ENCODE measurements around the gene MACROD2.
"Not testable (repeated sequence)": the region's sequence is repeated elsewhere in the genome, so short reads cannot be mapped to it uniquely, and the experiment has no call there.

The MACROD2 gene

DNA sequence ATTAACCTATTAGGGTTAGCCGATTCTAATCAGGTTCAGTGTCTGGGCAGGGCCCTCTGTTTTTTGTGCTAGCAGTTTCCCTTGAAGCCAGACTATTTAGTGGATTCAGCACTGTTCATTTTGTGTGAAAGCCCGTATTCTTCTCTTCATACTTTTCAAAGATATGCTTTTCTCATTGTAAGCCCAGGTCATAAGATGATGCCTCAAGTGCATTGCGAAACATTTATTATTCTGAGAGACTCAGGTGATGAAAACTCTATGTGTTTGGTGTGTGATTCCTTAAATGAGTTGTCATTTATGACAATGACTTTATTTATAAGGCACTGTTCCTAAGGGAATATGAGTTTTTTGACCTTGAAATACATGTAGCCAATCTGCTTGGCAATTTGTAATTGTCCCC lies 1193.1 kb downstream of the MACROD2 start:
- DNase-seq (ENCODE audit: low read depth): no peak
- TF ChIP-seq, protein P1, sequence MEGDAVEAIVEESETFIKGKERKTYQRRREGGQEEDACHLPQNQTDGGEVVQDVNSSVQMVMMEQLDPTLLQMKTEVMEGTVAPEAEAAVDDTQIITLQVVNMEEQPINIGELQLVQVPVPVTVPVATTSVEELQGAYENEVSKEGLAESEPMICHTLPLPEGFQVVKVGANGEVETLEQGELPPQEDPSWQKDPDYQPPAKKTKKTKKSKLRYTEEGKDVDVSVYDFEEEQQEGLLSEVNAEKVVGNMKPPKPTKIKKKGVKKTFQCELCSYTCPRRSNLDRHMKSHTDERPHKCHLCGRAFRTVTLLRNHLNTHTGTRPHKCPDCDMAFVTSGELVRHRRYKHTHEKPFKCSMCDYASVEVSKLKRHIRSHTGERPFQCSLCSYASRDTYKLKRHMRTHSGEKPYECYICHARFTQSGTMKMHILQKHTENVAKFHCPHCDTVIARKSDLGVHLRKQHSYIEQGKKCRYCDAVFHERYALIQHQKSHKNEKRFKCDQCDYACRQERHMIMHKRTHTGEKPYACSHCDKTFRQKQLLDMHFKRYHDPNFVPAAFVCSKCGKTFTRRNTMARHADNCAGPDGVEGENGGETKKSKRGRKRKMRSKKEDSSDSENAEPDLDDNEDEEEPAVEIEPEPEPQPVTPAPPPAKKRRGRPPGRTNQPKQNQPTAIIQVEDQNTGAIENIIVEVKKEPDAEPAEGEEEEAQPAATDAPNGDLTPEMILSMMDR (IDR thresholded peaks at IDR 0.05; ENCODE audit: insufficient read depth, low read depth, low read length, missing control alignments): no peak
- no peak overlapping the region for H3K4me3 ChIP-seq (ENCODE audit: low read depth, low read length)

DNA sequence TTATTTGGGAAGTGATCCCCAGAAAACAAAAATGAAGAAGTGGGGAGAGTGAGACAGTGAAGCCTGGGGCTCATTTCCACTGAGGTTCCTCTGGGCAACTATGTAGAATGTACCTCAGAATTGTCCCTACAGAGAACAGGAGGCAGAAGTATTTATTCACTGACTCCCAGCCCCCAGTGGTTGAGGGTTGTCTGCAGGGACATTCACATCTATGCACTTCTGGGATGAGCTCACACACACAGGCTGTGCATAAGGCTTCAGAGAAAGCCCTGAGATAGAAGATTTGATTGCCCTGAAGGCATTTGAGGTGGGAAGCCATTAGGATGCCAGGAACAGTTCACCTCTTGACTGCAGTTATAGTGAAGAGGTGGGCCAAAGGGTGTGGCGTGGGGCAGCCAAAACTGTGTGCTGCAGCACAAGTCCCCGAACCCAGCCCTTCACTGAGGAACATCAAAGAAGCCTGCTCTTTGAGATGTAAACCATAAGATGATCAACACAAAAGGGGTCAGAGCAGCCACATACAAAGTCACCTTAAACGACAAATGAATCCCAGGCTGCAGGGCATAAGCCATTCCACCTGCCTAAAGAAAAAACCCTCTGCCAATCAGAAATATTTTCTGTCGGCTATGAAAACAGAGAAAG lies 1195.9 kb downstream of the MACROD2 start:
- H3K4me3 ChIP-seq (ENCODE audit: low read depth, low read length): no peak overlapping the region
- no peak for DNase-seq (ENCODE audit: low read depth)
- TF ChIP-seq, protein P1 (IDR thresholded peaks at IDR 0.05; ENCODE audit: insufficient read depth, low read depth, low read length, missing control alignments): no peak

DNA sequence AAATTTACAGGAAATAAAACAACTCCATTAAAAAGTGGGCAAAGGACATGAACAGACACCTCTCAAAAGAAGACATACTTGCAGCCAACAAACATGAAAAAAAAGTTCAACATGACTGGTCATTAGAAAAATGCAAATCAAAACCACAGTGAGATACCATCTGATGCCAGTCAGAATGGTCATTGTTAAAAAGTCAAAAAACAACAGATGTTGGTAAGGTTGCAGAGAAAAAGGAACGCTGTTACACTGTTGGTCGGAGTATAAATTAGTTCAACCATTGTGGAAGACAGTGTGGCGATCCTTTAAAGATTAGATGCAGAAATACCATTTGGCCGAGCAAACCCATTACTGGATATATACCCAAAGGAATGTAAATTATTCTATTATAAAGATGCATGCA lies 1200.1 kb downstream of the MACROD2 start:
- TF ChIP-seq, protein P1 (IDR thresholded peaks at IDR 0.05; ENCODE audit: insufficient read depth, low read depth, low read length, missing control alignments): no peak
- no peak for DNase-seq (ENCODE audit: low read depth)
- no peak overlapping the region for H3K4me3 ChIP-seq (ENCODE audit: low read depth, low read length)

DNA sequence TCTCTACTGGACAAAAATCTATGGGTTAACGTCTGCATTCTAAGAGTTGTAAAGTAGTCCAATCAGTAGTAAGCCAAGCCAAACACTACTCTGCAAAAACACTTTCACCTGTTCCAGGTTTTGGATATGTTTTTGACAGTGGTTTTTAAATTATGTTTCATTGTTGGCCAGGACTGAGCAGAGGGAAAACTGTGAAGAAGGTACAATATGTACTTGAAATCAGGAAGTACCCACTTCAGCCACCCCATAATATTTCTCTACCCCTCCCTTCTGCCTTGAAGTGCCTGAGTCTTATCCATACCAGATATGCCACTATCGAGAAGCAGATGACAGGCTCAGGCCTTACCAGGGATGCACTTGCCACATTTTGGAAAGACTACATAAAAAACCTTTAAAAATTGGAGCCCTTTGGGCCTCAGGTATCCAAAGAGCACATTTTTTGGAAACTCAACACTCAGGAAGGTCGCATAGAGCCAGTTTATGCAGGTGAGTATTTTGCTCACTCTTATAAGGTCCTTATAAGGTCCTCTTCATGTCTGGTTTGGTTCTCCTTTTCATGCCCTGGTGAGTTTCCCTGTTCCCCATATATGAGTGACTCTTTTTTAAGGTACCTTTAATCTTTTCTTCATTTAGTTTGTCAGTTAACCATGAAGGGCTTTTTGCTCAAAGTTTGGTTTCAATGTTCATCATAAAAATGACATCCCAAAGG lies 1201.4 kb downstream of the MACROD2 start:
- peak; percentile 8 for DNase-seq (ENCODE audit: low read depth)
- no peak overlapping the region for H3K4me3 ChIP-seq (ENCODE audit: low read depth, low read length)
- TF ChIP-seq, protein P1 (IDR thresholded peaks at IDR 0.05; ENCODE audit: insufficient read depth, low read depth, low read length, missing control alignments): no peak

DNA sequence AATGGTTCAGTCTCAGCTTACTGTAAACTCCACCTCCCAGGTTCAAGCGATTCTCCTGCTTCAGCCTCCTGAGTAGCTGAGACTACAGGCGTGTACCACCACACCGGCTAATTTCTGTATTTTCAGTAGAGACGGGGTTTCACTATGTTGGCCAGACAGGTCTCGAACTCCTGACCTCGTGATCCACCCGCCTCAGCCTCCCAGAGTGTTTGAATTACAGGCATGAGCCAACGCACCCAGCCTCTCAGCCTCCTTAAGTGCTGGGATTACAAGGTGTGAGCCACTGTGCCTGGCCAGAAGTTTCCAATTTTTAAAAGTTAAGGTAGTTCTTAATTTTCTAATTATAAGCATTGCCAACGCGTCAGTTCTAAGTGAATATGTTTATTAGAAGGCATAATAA lies 1202.7 kb downstream of the MACROD2 start:
- not testable (repeated sequence) for DNase-seq (ENCODE audit: low read depth); H3K4me3 ChIP-seq (ENCODE audit: low read depth, low read length)

DNA sequence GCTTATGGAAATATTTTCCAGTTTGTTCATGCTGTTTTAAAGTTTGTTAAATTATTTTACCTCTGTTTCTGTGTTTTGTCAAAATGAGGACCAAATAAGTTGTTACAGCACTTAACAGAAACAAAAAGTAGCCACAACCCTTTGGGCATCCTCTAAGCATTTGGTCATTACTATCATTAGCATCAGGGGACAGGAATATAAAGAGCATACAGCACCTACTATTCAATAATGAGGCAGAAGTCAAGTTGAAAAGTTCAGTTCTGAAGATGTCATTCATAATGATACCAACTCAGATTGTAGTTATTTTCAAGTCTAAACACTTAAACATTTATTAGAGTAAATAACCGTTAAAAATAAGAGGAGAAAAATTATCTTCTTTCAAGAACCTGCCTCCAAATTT lies 1204.4 kb downstream of the MACROD2 start:
- H3K4me3 ChIP-seq (ENCODE audit: low read depth, low read length): no peak overlapping the region
- peak; percentile 55 for DNase-seq (ENCODE audit: low read depth)
- TF ChIP-seq, protein P1 (IDR thresholded peaks at IDR 0.05; ENCODE audit: insufficient read depth, low read depth, low read length, missing control alignments): no peak

DNA sequence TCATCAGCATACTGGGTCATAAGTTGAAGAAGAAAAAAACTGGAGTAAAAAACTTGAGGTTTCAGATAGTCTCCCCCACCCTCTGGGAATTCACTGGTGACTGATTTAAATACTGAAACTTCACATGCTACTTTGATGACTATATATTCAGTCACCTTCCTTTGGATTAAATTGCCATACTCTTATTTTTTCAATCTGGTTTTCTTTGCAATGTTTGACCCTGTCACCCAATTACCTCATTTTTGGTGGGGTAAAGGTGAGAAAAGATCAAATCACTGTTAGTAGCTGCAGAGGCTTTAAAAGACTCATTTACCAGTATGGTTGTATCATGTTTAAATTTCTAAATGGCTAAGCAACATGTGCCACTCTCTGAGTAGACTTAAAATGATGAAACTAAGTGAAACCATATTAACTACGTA lies 1204.8 kb downstream of the MACROD2 start:
- peak; percentile 79 for DNase-seq (ENCODE audit: low read depth)
- TF ChIP-seq, protein P1 (IDR thresholded peaks at IDR 0.05; ENCODE audit: insufficient read depth, low read depth, low read length, missing control alignments): no peak
- H3K4me3 ChIP-seq (ENCODE audit: low read depth, low read length): no peak overlapping the region
